HG03135 (cell line): ENCODE measurements around the gene ABI2.
"Not testable (repeated sequence)": the region's sequence is repeated elsewhere in the genome, so short reads cannot be mapped to it uniquely, and the experiment has no call there.

Source experiments
- ATAC-seq: cut with Tn5 transposase; IDR thresholded peaks from one replicate; pipeline ENCODE4 v1.9.1; 2021; ENCODE audit warnings: mild to moderate bottlenecking, moderate library complexity; ENCODE audit not compliant: unreplicated experiment

The ABI2 gene

DNA sequence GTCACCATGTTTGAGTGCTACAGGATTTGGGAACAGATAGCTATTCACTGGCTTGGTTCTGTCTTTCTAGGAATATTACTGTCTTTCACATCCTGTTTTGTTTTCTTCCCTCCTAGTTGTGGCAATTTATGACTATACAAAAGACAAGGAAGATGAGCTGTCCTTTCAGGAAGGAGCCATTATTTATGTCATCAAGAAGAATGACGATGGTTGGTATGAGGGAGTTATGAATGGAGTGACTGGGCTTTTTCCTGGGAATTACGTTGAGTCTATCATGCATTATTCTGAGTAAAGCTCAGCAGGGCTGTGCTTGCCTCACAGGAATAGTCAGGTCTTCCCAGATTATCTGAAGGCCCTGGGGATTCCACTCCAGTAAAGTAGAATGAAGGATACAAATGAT, 98.9 kb downstream of the ABI2 start:
- ATAC-seq, result no peak

DNA sequence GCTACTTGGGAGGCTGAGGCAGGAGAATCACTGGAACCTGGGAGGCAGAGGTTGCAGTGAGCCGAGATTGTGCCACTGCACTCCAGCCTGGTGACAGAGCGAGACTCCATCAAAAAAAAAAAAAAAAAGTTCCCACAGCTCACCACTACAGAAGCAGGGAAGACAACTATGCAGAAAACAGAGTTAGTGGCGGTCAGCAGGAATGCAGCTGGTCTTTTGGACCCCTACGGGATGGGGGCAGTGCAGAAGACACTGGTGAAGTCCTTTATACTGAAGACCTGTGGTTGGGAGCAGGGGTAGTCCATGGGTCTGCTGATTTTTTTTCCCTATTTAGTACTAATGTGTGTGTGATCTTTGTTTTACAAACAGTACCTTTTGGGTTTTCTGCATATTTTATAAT, 101.4 kb downstream of the ABI2 start:
- ATAC-seq, result not testable (repeated sequence)

DNA sequence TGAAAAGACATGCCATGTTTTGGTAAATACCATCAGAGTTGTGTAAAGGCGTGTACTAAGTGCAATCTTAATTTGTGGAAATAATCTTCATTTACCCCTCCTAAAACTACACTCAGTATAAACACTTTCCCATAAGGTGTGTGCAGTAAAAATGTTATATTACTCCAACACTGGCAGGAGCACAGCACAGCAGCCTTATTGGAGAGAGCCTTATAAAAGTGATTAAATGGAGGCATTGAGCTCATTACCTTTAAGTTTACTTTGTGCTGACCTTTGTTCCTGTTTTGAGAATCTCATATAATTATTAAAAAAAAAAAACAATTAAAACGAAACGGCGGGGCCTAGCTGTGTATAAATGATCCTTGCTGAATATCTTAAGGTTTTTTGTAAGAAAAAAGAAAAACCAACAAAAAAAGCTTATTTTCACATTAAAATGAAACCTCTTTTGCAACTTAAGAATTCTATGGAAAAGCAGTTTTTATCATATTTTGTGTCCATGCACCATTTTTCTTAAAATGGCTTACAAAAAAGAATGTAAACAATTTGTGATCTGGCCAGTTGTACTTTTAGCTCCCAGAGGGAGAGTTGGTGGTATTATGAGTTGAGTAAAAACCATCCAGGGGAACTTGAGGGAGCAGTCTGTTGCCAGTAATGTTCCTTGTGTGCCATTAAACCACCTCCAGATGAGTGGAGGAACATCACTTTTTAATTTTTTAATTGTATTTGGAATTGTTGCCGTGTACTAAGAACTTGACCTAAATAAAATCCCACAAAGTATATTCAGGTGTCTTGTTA, 103.4 kb downstream of the ABI2 start:
- ATAC-seq, result no peak

DNA sequence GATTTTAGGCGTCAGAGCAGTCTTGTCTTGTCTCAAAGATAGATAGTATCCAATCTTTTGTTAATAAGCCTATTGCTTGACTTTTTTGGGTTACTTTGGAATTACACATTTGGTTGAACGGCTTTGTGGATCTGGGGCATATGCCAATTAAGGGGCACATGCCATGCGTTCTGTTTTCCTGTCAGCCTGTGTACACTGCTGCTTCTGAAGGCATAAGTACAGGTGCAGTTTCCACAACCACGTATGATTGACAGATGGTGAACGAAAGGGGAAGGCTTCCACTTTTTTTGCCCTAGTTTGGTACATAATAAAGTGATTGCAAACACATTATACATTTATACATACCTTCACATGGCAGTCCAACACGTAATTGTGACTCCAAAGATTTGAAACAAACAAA, 104.6 kb downstream of the ABI2 start:
- no peak for ATAC-seq

DNA sequence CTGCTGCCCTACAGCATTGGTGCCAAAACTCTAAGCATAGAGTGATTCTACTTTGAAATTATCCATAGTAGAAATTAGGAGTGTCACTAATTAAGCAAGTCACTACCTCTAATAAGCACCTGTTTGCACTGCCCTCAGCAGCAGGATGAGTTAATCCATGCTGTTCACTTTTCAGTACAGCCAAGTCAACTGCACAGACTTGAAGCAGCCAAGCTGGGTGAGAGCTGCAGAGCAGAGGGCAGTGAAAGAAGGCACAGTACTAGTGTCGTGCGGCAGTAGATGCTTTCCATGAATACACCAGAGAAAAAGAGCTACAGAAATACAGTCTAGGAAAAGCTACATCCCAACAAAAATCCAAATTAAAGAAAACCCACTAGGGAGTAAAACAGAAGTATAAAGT, 108.3 kb downstream of the ABI2 start:
- no peak for ATAC-seq

DNA sequence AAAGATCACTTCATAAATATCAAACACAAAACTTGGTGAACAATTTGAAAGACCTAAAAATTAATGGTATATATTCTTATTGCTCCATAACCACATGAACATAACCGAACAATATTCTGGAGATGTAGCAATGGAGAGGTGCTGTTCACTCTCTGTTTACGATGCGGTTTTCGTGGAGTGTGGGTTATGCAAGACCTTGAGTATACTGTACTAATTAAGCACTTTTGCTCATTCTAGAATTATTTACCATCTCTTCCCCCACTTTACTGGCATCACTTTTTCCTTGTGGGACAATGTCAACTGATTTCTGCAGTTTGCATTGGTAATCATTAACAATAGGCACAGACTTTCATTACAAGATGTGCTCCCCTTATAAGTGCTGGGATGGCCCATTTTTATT, 109.3 kb downstream of the ABI2 start:
- no peak for ATAC-seq

DNA sequence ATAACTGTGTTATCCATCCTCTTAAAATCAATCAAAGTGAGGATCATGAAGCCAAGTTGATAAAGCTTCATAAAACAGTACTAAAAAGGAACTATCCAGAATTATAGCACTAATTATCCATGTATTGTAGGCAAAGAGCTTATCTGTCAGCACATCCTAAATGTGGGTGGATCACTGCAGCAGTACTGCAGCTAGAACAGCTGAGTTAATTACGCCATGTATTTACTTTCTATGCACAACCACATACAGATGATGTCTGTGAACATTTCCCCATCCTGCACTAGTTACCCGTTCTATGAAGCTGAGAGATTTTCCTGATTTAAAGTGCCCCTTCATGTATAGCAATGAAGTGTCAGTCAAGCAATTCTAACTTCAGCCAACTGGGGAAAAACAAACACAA, 110.3 kb downstream of the ABI2 start:
- ATAC-seq, result no peak

DNA sequence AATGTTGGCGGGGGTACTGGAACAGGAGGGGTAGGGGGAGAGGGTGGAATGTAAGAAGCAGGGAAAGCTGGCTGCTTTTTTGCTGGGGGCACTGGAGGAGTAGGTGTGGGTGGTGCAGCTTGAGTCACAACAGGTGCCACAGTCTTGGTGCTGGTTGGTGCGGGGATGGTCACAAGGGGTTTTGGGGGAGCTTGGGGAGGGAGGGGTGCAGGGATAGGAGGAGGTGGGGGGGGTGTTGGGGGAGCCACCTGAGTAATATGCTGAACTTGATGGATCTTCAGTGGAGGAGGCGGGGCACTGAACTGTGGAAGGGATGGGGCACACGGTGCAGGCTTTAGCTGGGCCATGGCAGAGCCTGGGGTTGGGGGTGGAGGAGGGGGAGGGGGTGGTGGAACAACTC, 112.5 kb downstream of the ABI2 start:
- no peak for ATAC-seq

DNA sequence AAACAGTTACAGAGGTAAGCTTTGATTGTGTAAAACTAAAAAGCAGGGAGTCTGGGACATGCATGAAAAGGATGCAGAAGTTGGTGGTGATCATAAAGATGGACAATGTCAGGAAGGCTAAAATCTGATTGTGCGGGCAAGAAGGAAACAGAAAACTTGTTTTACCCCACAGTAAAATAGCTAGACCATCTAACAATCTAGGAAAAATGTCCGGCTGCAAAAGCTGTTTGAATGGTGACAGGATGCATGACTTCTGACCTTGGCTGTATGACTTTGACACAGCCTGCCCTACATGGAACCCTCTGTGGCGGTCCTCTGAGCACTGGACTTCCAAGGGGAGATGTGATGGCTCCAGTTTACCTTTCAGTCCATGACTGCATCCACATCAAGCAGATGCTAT, 113.3 kb downstream of the ABI2 start:
- ATAC-seq, result no peak

DNA sequence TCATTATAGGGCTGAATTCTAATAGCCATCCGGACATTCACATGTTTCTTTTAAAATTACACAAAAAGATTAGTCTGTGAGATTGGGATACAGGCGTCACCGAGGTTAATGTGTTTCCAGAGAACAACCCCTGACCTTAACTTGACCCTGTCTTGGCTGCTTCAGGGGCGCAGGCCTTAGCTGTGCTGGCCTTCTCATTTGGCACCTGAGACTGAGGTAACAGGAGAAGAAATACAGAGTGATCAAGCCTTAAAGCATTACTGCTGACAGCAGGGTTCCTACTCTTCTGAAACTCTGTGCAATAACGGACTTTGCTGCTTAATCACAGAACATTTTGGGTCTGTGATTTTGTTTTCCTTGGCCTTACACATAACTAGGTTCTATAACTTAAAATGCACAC, 114.3 kb downstream of the ABI2 start:
- ATAC-seq, result no peak

DNA sequence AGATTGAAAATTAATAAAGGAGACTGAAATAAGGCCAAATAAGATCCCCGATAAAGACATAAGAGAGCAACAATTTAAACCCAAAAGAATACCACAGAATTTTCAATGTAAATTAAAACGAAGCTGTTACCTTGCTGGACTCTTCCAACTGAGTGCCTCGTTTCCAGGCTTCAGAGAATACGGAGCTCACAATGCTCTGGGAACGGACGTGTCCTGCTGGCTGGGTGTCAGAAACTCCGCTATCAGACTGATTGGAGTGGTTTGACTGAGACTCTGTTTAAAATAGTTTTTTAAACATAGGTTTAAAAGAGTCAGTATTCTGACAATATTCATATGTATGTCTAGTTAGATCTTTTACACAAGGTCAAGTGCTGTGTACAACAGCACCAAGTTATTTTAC, 116.5 kb downstream of the ABI2 start:
- ATAC-seq, result no peak

DNA sequence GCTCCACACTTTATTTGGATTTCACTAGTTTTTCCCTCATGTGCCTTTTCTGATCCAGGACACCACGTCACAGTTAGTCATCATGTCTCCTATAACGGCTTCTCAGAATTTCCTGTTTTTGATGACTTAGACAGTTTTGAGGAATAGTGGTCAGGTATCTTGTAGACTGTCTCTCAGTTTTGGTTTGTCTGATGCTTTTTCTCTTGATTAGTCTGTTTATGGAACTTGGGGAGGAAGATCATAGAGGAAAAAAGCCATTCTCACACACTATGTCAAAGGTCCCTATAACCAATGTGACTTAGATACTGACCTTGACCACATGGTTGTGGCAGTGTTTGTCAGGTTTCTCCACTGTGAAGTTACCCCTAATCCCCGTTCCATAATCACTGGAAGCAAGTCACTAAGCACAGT, 117.9 kb downstream of the ABI2 start:
- no peak for ATAC-seq

DNA sequence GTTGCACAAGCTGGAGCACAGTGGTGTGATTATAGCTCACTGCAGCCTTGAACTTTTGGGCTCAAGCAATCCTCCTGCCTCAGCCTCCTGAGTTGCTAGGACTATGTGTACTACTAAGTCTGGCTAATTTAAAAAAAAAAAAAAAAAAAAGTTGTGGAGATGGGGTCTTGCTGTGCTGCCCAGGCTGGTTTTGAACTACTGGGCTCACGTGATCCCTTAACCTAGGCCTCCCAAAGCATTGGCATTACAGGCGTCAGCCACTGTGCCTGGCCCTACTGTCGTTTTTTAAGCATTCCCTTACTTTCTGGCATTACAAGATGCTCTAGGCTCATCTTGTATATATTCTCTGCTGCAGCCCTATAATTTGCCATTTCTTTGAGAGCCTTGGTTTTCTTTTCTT, 118.6 kb downstream of the ABI2 start:
- ATAC-seq, result no peak

DNA sequence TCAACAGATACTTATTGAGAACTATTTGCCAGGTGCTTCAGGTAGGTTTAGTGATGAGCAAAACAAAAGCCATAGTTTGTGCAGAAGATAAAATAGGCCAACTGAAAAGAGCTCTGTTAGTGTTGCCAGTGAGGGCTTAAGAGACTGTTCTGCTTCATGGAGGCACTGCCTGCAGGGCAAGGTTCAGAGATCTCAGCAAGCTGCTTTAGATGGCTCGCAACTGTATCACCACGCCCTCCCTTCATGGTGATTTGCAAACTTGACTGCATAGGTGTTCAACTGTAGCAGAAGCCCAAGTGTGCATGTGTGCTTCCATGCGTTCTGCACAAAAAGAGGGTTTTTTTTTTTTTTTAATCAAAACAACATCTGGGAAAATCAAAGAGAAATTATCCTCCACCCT, 122.4 kb downstream of the ABI2 start:
- ATAC-seq, result no peak

DNA sequence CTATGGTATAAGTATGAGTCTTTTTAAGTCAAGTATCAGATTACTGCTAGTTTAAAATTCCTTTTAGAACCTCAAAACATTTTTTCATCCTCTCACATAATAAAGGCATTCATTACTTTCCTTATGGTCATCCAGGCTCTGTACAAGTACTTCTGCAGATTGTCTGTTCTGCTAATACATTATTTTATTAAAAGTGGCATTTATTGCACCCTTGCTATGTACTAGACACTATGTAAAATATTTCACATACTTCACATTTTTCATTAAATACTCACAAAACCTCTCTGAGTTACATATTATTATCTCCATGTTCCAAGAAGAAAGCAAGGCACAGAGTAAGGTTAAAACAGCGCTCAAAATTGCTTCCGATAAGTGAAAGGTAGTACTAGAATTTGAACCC, 122.8 kb downstream of the ABI2 start:
- no peak for ATAC-seq

DNA sequence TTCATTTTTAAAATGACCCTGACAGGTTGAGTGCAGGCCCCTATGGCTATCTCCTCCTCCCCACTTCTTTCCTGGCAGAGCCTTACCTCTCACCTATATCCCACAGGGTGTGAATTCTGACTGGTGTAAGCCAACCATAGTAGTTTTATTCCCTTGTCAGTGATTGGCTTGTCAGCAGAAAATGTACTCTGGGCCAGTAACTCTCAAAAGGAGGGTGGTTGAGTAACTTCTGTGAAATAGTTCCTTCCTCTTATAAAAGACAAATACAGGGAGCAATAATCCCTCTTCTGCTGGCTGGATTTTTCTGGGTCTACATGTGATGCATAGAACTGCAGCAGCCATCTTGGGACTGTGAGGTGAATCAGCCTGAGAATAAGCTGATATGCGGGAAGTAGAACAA, 123.5 kb downstream of the ABI2 start:
- ATAC-seq, result no peak

DNA sequence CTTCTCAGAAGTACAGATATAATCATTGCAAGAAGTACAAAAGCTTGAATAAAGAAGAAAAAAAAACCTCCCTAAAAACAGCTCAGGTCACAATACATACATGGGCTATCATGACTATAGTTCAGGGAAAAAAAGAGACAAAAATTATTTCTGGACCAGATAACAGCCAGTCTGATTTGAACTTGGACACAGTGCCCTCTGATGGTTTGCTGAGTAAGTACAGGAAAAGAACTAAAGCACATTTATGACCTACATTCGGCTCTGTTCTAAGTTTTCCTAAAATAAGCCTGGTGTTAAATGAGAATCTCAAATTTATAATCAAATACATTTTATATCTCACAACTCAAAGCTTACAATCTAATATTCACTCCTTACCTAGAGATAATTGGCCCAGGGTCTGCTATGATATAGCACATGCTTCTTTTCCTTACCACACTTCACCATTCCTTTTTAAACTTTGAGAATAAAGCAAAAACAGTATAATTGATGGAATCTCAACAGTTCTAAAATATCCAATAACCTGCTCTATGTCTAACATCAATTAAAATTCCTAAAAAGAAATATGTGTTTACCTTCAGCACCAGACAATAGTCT, 125.8 kb downstream of the ABI2 start:
- ATAC-seq, result no peak

DNA sequence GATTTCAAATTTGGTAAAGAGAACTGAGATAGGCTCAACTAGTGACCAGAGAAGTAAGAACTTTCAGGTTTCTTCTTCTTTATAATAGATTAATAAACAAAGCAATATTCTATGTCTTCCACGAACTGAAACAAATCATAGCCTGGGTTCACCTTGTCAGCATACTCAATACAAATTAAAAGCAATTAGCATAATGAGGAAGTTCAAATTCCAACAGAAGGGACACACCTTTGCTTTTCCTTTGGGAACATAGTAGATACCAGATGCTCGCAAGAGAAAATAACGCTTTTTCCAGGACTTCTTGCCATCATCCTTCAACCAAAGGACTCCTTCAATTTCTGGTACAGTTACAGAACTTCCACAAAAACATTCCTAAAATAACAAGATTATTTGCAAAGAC, 127.0 kb downstream of the ABI2 start:
- no peak for ATAC-seq

DNA sequence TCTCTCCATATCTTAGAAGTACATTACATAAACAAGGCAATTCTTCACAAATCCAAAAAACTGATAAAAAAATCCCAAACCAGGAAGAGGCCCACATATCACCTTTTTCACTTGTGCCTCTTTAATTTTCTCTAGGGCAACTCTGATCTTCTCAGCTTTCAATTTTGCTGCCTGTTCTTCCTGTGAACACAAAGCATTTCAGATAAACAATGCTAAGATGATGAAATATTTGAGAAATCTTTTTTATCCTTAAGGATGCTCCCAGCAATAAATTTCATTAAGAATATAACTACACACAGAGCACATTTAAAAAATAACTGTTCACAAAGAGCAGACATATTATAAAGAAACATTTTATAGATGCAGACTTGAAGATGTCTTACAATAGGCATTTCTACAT, 133.6 kb downstream of the ABI2 start:
- no peak for ATAC-seq

DNA sequence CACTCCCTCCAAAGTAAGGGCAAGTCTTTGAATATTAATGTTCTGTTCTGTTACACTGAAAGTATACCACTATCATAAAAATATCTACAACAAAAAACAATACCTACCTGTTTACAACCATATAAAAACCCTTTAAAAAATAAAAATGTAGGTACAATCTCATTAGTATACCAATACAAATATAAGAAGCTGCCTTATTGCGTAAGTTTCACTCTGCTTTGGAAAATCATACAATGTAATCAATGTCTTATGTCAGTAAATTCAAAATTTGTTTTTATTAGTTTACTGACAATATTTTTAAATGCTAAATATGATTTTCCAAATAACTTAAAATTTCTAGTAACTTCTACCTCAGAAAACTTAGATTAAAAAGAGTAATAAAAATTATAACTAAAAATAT, 134.1 kb downstream of the ABI2 start:
- no peak for ATAC-seq

DNA sequence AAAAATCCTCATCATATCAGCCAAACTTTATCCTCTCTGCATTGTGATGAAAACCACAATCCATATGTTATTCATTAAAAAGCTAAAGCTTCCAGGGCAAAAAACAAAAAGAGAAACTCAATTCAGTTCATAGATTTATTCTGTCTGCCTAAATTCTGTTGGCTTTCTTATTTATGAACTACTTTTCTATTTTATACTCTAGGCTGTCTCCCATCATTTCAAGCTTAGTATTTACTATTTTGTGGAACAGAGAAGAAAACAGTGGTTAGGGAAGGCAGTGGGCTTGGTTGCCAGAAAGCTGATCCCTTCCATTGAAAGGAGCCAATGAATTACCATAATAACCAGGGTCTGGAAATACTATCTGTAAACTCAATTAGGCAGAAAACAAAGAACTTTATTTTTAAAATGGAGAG, 135.1 kb downstream of the ABI2 start:
- ATAC-seq, result no peak

DNA sequence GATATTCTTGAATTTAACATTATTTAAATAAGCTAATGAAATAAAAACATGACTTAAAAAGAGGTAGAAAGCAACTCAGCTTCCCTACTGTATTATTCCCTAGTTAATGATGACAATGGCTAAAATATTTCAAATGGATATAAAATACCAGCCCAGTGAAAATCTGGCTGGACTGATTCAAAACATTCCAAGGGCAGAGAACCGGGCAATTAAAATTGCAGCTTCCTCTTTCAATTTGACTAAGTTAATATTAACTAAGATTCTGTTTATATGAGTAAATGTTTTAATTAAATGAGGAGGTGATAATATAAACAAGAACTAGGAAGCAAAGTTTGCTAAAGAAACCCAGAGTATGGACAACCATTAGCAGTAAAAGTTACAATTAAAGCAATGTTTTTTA, 141.4 kb downstream of the ABI2 start:
- no peak for ATAC-seq

DNA sequence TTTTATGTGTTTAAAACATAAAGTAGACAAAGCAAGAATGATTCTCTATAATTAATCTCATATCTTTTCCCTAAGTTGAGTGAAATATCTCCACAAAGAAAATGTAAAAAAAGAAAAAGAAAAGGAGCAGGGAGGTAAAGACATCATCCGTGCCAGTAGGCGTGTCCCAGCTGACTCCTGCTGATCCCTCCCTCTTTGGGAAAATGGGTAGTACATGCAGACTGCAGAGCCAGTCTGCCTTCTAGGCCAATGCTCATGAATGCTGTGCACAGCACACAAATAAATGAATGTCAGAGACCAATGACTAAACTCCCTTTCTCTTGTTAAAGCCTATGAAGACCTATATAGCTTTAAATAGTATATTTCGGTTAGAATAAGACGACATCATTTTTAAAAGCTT, 142.2 kb downstream of the ABI2 start:
- no peak for ATAC-seq
